ENCODE data around the gene ARL11.
"Not testable (repeated sequence)": the region's sequence is repeated elsewhere in the genome, so short reads cannot be mapped to it uniquely, and the experiment has no call there.

The ARL11 gene

GRCh38 chr13:49627831-49628652, at the start of gene ARL11:
Gene ARL11, plus strand, starts transcription at chr13:49628507. Its CDS starts 1,941 bp downstream, at chr13:49630448.
- DNase-seq: peak; percentile 78

GRCh38 chr13:49579501-49579900, 48.8 kb upstream of the ARL11 start:
- no peak for DNase-seq

- no peak for DNase-seq
These were observed 47.2 kb upstream of the ARL11 start for GRCh38 chr13:49580980-49581680.

GRCh38 chr13:49584771-49585182, 43.5 kb upstream of the ARL11 start:
- no peak for DNase-seq

GRCh38 chr13:49585220-49586157, 42.8 kb upstream of the ARL11 start, which contains the start of gene RCBTB1:
Gene RCBTB1, minus strand, starts transcription at chr13:49585558. Its CDS starts 18,279 bp downstream, at chr13:49567279.
- peak; percentile 60 for DNase-seq

- no peak for DNase-seq
These were observed 41.6 kb upstream of the ARL11 start for GRCh38 chr13:49586717-49587116.

- DNase-seq: no peak
These were observed 40.9 kb upstream of the ARL11 start for GRCh38 chr13:49587311-49587847.

GRCh38 chr13:49590714-49591113, 37.6 kb upstream of the ARL11 start:
- not testable (repeated sequence) for DNase-seq

GRCh38 chr13:49593876-49594275, 34.4 kb upstream of the ARL11 start:
- DNase-seq: not testable (repeated sequence)

- DNase-seq: no peak
These were observed 33.7 kb upstream of the ARL11 start for GRCh38 chr13:49594576-49594975.

GRCh38 chr13:49596221-49596620, 32.1 kb upstream of the ARL11 start:
- no peak for DNase-seq

- DNase-seq: no peak
These were observed 31.2 kb upstream of the ARL11 start for GRCh38 chr13:49597043-49597641.

- no peak for DNase-seq
These were observed 26.3 kb upstream of the ARL11 start for GRCh38 chr13:49602005-49602404.

- not testable (repeated sequence) for DNase-seq
These were observed 25.7 kb upstream of the ARL11 start for GRCh38 chr13:49602615-49603014.

- DNase-seq: no peak
These were observed 23.7 kb upstream of the ARL11 start for GRCh38 chr13:49604570-49604969.

GRCh38 chr13:49606747-49607648, 21.3 kb upstream of the ARL11 start:
- peak; percentile 79 for DNase-seq

GRCh38 chr13:49607761-49608160, 20.5 kb upstream of the ARL11 start:
- no peak for DNase-seq

- DNase-seq: no peak
These were observed 19.5 kb upstream of the ARL11 start for GRCh38 chr13:49608651-49609331.

GRCh38 chr13:49610176-49610575, 18.1 kb upstream of the ARL11 start:
- no peak for DNase-seq

- not testable (repeated sequence) for DNase-seq
These were observed 16.3 kb upstream of the ARL11 start for GRCh38 chr13:49612042-49612441.

Data from CD4-positive, alpha-beta T cell treated with Interleukin-15 for 1 hour (primary cell).